Sigmoid colon (tissue), 4 donors: ENCODE data around the gene SELENOP.

Experiments
- EP300 ChIP-seq, 4 donors: sonication (generic); formaldehyde crosslinking; IDR thresholded peaks; one replicate each; pipeline ENCODE4 v1.6.1; 2017; ENCODE audit warnings: antibody characterized with exemption in 4 of 4
- POLR2A ChIP-seq, 2 donors: fragments of 450-650 bp; IDR thresholded peaks; one replicate each; pipeline ENCODE4 v1.6.1; 2016; ENCODE audit warnings: antibody characterized with exemption in 2 of 2, mild to moderate bottlenecking in 2 of 2, moderate library complexity in 2 of 2
- TF ChIP-seq, protein P1 (sequence below), 4 experiments: fragments of 450-650 bp in 3 of 4; fragments of 200-600 bp in 1 of 4; IDR thresholded peaks; one replicate each; pipeline ENCODE4 v1.5.1; 2016 to 2019; ENCODE audit warnings: antibody characterized with exemption in 4 of 4, mild to moderate bottlenecking in 3 of 4, moderate library complexity in 2 of 4

DNA sequence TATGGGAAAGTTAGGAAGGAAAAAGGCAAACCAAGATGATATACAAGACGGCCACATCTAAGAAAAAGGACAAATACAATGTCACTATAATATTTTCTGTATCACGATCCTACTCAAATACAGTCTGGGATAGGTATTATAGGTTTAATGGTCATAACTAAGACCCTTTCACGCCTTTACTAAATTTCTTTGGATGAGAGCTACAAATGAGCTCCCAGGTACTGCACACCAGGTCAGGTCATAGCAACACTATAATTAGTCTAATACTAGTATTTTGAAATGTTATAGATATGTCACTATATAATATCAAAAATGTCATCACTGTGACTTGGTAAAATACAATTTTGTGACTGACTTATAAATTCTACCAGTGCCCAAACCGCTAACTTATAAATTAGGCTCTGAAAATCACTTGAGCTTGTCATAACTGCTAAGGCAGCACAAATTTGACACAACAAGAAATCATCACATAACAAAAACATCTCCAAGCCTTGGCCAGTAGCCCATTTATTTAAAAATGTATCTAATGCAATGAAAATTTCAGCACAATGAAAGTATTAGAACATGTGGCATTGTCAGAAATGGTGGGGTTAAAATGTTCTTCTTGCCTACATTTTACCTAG, 6.9 kb downstream of the SELENOP start:
- TF ChIP-seq, protein P1, sequence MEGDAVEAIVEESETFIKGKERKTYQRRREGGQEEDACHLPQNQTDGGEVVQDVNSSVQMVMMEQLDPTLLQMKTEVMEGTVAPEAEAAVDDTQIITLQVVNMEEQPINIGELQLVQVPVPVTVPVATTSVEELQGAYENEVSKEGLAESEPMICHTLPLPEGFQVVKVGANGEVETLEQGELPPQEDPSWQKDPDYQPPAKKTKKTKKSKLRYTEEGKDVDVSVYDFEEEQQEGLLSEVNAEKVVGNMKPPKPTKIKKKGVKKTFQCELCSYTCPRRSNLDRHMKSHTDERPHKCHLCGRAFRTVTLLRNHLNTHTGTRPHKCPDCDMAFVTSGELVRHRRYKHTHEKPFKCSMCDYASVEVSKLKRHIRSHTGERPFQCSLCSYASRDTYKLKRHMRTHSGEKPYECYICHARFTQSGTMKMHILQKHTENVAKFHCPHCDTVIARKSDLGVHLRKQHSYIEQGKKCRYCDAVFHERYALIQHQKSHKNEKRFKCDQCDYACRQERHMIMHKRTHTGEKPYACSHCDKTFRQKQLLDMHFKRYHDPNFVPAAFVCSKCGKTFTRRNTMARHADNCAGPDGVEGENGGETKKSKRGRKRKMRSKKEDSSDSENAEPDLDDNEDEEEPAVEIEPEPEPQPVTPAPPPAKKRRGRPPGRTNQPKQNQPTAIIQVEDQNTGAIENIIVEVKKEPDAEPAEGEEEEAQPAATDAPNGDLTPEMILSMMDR (IDR thresholded peaks at IDR 0.05): no peak
- TF ChIP-seq POLR2A (IDR thresholded peaks at IDR 0.05) (no peak), EP300 (IDR thresholded peaks at IDR 0.05) (no peak)
